SK-N-SH (cell line): Measurements from ENCODE around the gene HIPK3. TPM values are rescaled to one million over a fixed set of nuclear protein-coding genes. Genes with fewer than 3 reads are reported as not detected.

Source experiments
- CTCF ChIA-PET: fragments of 300-600, 350-600 bp; formaldehyde crosslinking; extraction: SDS; loops from one replicate; lab custom pipeline; 2021; lab: Yijun Ruan, JAX
- POLR2A ChIA-PET: fragments of 350-600 bp; sonication (Branson Sonifier 250); formaldehyde crosslinking; extraction: SDS; loops from one replicate; lab custom pipeline; 2020; ENCODE audit warnings: antibody characterized with exemption, inconsistent platforms; lab: Yijun Ruan, JAX
- DNase-seq: peaks from one replicate; pipeline ENCODE4 v3.0.0; 2012
- H2AFZ ChIP-seq: fragments of 200-600 bp; sonication (generic); 2 replicates; pipeline ENCODE4 v1.8.1; 2016; ENCODE audit warnings: antibody characterized with exemption, mild to moderate bottlenecking, low read depth
- H3F3A ChIP-seq: fragments of 200-600 bp; sonication (generic); replicated peaks from 2 replicates; pipeline ENCODE3; 2016; ENCODE audit warnings: antibody characterized with exemption, mild to moderate bottlenecking; ENCODE audit not compliant: insufficient read depth
- H3K27ac ChIP-seq, 2 experiments: fragments of 200-500 bp in 1 of 2; fragments of 200-600 bp in 1 of 2; sonication (Bioruptor generic) in 1 of 2; sonication (generic), shearing (Covaris generic) in 1 of 2; 2 replicates each; pipeline versions ENCODE4 v1.5.1 to v1.6.1; 2014 to 2016; ENCODE audit warnings: low read depth in 2 of 2, inconsistent platforms in 1 of 2, low read length in 1 of 2, mild to moderate bottlenecking in 1 of 2, mixed read lengths in 1 of 2
- H3K27me3 ChIP-seq: fragments of 200-600 bp; sonication (generic), shearing (Covaris generic); 2 replicates; pipeline ENCODE4 v1.6.1; 2016; ENCODE audit warnings: mixed run types; ENCODE audit not compliant: insufficient read depth
- H3K36me3 ChIP-seq, 2 experiments: fragments of 200-500 bp in 1 of 2; fragments of 200-600 bp in 1 of 2; sonication (Bioruptor generic) in 1 of 2; sonication (generic) in 1 of 2; replicated peaks in 1 of 2; 2 replicates each; pipeline versions ENCODE3 to v1.5.1; 2014 to 2016; ENCODE audit warnings: low read length in 1 of 2, mild to moderate bottlenecking in 1 of 2; ENCODE audit not compliant: insufficient read depth in 2 of 2, control insufficient read depth in 1 of 2
- H3K4me1 ChIP-seq, 2 experiments: fragments of 200-500 bp in 1 of 2; fragments of 200-600 bp in 1 of 2; sonication (Bioruptor generic) in 1 of 2; sonication (generic), shearing (Covaris generic) in 1 of 2; 2 replicates each; pipeline versions ENCODE4 v1.5.1 to v1.6.1; 2014 to 2016; ENCODE audit warnings: low read depth in 1 of 2, low read length in 1 of 2, mixed run types in 1 of 2; ENCODE audit not compliant: insufficient read depth in 2 of 2, control insufficient read depth in 1 of 2
- H3K4me2 ChIP-seq: fragments of 200-600 bp; sonication (generic), shearing (Covaris generic); 2 replicates; pipeline ENCODE4 v1.6.1; 2017; ENCODE audit warnings: mixed run types
- H3K4me3 ChIP-seq, 2 experiments: fragments of 200-500 bp in 1 of 2; fragments of 200-600 bp in 1 of 2; sonication (Bioruptor generic) in 1 of 2; sonication (generic), shearing (Covaris generic) in 1 of 2; 2 replicates each; pipeline versions ENCODE4 v1.5.1 to v1.8.1; 2014 to 2016; ENCODE audit warnings: low read depth in 2 of 2, inconsistent platforms in 1 of 2, low read length in 1 of 2, mild to moderate bottlenecking in 1 of 2, mixed read lengths in 1 of 2, moderate library complexity in 1 of 2
- H3K79me2 ChIP-seq: fragments of 200-600 bp; sonication (generic); 2 replicates; pipeline ENCODE4 v1.8.1; 2017; ENCODE audit warnings: mild to moderate bottlenecking; ENCODE audit not compliant: insufficient read depth
- H3K9ac ChIP-seq: fragments of 200-600 bp; sonication (generic); 2 replicates; pipeline ENCODE4 v1.6.1; 2017; ENCODE audit warnings: mixed run types
- H3K9me2 ChIP-seq: fragments of 200-600 bp; sonication (generic); 2 replicates; pipeline ENCODE4 v1.6.1; 2017; ENCODE audit warnings: mixed run types
- H3K9me3 ChIP-seq: fragments of 200-600 bp; sonication (generic); 2 replicates; pipeline ENCODE4 v1.6.1; 2017; ENCODE audit warnings: mixed run types, mild to moderate bottlenecking, moderate library complexity
- H4K20me1 ChIP-seq: fragments of 200-600 bp; sonication (generic); 2 replicates; pipeline ENCODE4 v1.6.1; 2017; ENCODE audit warnings: mild to moderate bottlenecking, mixed run types; ENCODE audit not compliant: insufficient read depth
- FOXM1 ChIP-seq: IDR thresholded peaks from 2 replicates; pipeline ENCODE4 v1.4.0; 2012; ENCODE audit warnings: low read depth, mild to moderate bottlenecking
- JUND ChIP-seq: IDR thresholded peaks from 2 replicates; pipeline ENCODE4 v1.4.0; 2012
- MAX ChIP-seq: IDR thresholded peaks from 2 replicates; pipeline ENCODE4 v1.4.0; 2012; ENCODE audit warnings: low read depth
- MEF2A ChIP-seq: IDR thresholded peaks from 2 replicates; pipeline ENCODE4 v1.4.0; 2012; ENCODE audit warnings: low read depth, borderline replicate concordance
- PBX3 ChIP-seq: IDR thresholded peaks from 2 replicates; pipeline ENCODE4; 2012
- RFX5 ChIP-seq: IDR thresholded peaks from 2 replicates; pipeline ENCODE4 v1.6.1; 2012; ENCODE audit warnings: mild to moderate bottlenecking, improper control_type of control experiment, low read length
- TEAD4 ChIP-seq: IDR thresholded peaks from 2 replicates; pipeline ENCODE4 v1.4.0; 2012; ENCODE audit warnings: mild to moderate bottlenecking, borderline replicate concordance; ENCODE audit not compliant: insufficient read depth
- YY1 ChIP-seq: IDR thresholded peaks from 2 replicates; pipeline ENCODE4 v1.4.0; 2012; ENCODE audit warnings: low read depth, mild to moderate bottlenecking
- WGBS: methylation state at CpG from one replicate; pipeline ENCODE4 v1.1.6; 2017; ENCODE audit warnings: low lambda C conversion rate; 5-methylcytosine and 5-hydroxymethylcytosine counted together
- polyA plus RNA-seq, 3 experiments: library from polyadenylated mRNA; depleted of rRNA; stranded (reverse); fragments of >200 nt; gene quantifications; 2 replicates each; pipeline ENCODE4 v1.2.3, GENCODE V29; 2012
- TF ChIP-seq, protein P1 (sequence below): IDR thresholded peaks from 2 replicates; pipeline ENCODE4 v1.6.1; 2012; ENCODE audit warnings: mild to moderate bottlenecking, low read depth, low read length, moderate library complexity

HIPK3 gene
- polyA plus RNA-seq, 1 of the 3 experiments (the other 2 are of a cell fraction) = 5.2 TPM

DNA sequence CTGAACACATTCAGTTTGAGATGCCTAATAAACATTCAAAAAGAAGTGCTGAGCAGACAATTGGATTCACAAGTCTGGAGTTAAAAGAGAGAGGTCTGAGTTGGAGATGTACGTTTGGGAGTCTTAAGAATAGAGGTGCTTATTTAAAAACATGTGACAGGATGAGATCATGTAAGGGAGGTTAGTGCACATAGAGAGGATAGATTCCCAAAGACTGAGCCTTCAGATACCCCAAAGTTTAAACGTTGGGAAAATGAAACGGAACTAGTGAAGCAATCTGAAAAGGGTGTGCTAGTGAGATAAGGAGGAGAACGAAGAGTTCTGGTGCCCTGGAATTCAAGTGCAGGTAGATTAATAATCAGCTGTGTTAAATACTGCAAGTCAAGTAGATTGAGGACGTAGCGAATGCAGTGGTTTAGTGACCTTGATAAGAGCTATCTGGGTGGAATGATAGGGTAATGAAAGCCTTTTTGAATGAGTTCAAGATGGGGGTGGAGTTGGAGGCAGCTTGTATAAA lies 63.7 kb downstream of the HIPK3 start:
- 86% methylated on average over 6 of the region's 6 CpGs for WGBS
- Histone ChIP-seq H3K4me3 (no peak overlapping the region), H3K27me3 (no peaks in the 10 kb centered on the region), H3K36me3 (peaks cover 0 to 3% of the 10 kb centered on the region in 2 experiments), H3K79me2 (peaks cover 97% of the 10 kb centered on the region), H3F3A (peaks cover 13% of the 10 kb centered on the region), H3K9ac (no peak overlapping the region), H2AFZ (no peak overlapping the region), H4K20me1 (peaks cover 93% of the 10 kb centered on the region), H3K27ac (no peak overlapping the region), H3K4me2 (no peak overlapping the region), H3K9me2 (no peaks in the 10 kb centered on the region), H3K4me1 (peaks cover 4 to 30% of the 10 kb centered on the region in 2 experiments; a peak in 3 of 4 replicates), H3K9me3 (no peaks in the 10 kb centered on the region)
- no peak for DNase-seq
- no peak for TF ChIP-seq MEF2A
- no peak for TF ChIP-seq YY1
- TF ChIP-seq RFX5 = no peak
- TF ChIP-seq TEAD4 = no peak
- TF ChIP-seq JUND = no peak
- TF ChIP-seq FOXM1 = no peak
- ChIA-PET CTCF (interaction anchor here (0.9 to 1.7 kb wide), 2 partner anchors 10 to 154 kb away, joined by 3 to 4 read pairs; no protein-coding TSS in a partner anchor), POLR2A (no interaction called here)

DNA sequence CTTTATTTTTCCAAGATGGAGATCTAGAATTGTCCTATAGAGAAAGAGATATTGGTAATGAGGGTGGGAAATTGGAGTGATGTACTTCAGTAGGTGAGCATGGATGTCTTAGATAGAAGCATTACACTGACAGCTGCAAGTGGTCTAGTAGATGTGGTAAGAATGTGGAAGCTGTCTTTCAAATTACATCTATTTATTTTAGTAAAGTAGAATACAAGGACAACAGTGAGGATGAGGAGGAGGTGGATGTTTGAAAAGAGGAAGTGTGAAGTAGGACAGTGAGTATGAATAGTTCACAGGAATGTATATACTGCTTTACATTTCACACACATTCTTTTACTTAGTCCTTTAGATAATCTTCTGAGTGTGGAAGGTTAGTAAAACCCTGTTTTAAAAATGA lies 64.2 kb downstream of the HIPK3 start:
- Histone ChIP-seq H3K9me2 (no peaks in the 10 kb centered on the region), H3K79me2 (peaks cover 97% of the 10 kb centered on the region), H3K27ac (no peak overlapping the region), H3K4me2 (no peak overlapping the region), H3K9ac (no peak overlapping the region), H2AFZ (no peak overlapping the region), H3K4me3 (no peak overlapping the region), H3F3A (peaks cover 14% of the 10 kb centered on the region), H3K9me3 (no peaks in the 10 kb centered on the region), H3K36me3 (peaks cover 0 to 3% of the 10 kb centered on the region in 2 experiments), H4K20me1 (peaks cover 93% of the 10 kb centered on the region), H3K4me1 (peaks cover 4 to 32% of the 10 kb centered on the region in 2 experiments; a peak in 3 of 4 replicates), H3K27me3 (no peaks in the 10 kb centered on the region)
- ChIA-PET POLR2A (no interaction called here), CTCF (interaction anchor here (1.7 kb wide), 1 partner anchor 9 kb away, joined by 4 read pairs; no protein-coding TSS in a partner anchor)
- TF ChIP-seq MAX (no peak), PBX3 (no peak)
- TF ChIP-seq, protein P1, sequence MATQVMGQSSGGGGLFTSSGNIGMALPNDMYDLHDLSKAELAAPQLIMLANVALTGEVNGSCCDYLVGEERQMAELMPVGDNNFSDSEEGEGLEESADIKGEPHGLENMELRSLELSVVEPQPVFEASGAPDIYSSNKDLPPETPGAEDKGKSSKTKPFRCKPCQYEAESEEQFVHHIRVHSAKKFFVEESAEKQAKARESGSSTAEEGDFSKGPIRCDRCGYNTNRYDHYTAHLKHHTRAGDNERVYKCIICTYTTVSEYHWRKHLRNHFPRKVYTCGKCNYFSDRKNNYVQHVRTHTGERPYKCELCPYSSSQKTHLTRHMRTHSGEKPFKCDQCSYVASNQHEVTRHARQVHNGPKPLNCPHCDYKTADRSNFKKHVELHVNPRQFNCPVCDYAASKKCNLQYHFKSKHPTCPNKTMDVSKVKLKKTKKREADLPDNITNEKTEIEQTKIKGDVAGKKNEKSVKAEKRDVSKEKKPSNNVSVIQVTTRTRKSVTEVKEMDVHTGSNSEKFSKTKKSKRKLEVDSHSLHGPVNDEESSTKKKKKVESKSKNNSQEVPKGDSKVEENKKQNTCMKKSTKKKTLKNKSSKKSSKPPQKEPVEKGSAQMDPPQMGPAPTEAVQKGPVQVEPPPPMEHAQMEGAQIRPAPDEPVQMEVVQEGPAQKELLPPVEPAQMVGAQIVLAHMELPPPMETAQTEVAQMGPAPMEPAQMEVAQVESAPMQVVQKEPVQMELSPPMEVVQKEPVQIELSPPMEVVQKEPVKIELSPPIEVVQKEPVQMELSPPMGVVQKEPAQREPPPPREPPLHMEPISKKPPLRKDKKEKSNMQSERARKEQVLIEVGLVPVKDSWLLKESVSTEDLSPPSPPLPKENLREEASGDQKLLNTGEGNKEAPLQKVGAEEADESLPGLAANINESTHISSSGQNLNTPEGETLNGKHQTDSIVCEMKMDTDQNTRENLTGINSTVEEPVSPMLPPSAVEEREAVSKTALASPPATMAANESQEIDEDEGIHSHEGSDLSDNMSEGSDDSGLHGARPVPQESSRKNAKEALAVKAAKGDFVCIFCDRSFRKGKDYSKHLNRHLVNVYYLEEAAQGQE = no peak
- no peak for DNase-seq
